GM12873 (cell line): ENCODE data around the gene FGD4.

ENCODE experiments used
- TF ChIP-seq, protein P1 (sequence below): IDR thresholded peaks from 2 replicates; pipeline ENCODE4 v1.5.1; 2012; ENCODE audit warnings: low read depth, mild to moderate bottlenecking, moderate library complexity, low read length, control low read depth; ENCODE audit not compliant: insufficient read depth; ENCODE audit errors: missing control alignments

Gene FGD4

DNA sequence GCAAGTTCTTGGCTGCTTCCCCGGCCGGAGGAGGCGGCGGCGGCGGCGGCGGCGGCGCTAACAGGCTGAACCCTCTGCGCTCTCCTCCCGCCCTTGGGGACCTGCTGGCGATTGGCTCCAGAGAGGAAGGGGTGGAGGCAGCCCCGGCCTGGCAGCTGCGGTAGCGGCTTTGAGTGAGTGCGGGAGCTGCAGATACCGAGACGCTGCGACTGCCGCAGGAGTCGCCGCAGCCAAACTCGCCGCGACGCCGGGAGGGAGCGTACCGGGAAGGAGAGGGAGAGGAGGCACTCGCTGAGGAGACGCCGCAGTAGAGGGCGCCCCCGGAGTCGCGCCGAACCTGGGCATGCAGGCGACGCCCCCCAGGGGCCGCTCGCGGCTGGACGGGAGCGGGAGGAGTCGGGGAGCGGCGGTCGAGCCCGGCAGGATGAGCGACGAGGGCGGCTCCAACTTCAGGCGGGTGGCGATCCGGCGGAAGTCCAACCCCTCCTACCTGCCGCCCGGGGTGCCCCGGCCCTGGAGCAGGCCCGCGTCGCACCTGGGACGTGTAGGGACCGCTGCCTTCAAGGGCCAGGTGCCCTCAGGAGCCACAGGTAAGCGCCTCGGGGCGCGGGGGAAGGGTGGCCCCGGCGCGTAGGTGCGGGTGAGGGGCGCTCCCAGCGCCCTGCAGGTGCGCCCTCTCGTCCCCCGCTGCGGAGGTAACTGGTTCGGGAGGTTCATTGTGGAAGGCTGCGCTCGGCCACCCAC lies at the start of gene FGD4:
Gene FGD4, plus strand, starts transcription at position 189 of the 744 bp plus-strand sequence.
- TF ChIP-seq, protein P1, sequence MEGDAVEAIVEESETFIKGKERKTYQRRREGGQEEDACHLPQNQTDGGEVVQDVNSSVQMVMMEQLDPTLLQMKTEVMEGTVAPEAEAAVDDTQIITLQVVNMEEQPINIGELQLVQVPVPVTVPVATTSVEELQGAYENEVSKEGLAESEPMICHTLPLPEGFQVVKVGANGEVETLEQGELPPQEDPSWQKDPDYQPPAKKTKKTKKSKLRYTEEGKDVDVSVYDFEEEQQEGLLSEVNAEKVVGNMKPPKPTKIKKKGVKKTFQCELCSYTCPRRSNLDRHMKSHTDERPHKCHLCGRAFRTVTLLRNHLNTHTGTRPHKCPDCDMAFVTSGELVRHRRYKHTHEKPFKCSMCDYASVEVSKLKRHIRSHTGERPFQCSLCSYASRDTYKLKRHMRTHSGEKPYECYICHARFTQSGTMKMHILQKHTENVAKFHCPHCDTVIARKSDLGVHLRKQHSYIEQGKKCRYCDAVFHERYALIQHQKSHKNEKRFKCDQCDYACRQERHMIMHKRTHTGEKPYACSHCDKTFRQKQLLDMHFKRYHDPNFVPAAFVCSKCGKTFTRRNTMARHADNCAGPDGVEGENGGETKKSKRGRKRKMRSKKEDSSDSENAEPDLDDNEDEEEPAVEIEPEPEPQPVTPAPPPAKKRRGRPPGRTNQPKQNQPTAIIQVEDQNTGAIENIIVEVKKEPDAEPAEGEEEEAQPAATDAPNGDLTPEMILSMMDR, result peak; percentile 47

DNA sequence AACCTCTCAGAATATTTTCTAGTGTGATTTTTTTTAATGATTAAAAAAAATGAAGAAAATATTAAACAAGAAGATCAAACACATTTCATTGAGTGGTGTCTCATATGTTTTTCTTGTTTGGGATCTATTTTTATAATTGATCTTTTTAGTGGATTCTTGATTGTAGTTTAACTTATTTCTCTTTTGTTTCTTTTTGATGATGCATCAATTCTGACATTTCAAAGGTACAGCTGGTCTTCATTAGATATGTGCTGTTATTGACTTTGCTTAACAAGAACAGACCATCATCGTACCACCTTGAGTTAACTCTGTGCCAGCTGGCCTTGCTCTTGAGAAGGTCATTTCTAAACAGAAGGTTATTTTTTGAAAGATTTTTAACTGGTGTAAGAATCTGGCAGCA lies 45.8 kb upstream of the FGD4 start:
- TF ChIP-seq, protein P1, result no peak

DNA sequence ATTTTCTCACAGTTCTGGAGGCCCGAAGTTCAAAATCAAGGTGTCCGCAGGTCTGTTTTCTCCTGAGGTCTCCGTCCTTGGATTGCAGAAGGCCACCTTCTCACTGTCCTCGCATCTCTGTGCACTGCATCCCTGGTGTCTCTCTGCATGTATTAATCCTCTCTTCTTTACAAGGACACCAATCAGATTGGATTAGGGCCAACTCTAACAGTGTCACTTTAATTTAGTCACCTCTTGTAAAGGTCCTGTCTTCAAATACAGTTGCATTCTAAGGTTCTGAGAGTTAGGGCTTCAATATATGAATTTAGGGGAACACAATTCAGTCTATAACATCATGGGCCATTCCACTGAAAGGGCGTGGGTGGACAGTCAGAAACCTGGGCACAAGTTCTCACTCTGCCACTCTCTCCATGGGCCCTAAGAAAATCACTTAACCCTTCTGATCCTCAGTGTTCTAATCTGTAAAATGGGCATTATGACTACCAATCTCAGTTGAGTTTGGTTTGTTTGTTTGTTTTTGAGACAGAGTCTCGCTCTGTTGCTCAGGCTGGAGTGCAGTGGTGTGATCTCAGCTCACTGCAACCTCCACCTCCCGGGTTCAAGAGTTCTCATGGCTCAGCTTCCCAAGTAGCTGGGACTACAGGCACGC lies 41.6 kb upstream of the FGD4 start:
- TF ChIP-seq, protein P1, result no peak

DNA sequence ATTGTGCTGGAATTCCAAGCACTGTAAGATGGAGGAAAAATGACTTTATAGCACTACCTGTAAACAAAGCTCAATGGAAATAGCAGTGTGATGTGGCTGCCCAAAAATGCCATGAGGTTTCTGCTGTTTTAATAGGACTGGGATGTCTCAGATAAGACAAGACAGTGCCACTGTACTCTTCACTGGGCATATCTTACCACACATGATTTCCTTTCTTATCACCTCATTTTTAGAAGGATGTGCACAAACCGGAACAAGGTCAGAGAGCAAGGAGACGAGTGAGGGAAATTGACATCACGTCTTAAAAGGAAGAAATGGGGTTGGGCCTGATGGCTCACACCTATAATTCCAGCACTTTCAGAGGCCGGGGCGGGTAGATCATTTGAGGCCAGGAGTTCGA lies 38.4 kb upstream of the FGD4 start:
- TF ChIP-seq, protein P1, result no peak

DNA sequence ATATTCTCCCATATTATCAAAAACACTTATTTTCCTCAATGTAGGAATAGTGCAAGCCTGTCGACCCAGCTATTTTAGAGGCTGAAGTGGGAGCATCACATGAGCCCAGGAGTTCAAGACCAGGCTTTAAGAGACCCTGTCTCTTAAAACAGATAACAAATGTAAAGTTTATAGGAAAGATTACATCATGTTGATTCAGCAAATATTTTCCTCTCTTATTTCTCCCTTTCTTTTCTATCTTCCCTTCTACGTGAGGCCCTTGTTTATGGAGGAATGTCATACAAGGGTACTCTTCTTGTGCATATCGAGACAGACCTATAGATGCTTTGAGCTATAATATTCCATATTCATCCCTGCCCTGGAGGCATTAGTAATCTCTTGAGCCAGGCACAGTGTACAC lies 36.5 kb upstream of the FGD4 start:
- TF ChIP-seq, protein P1, result no peak

DNA sequence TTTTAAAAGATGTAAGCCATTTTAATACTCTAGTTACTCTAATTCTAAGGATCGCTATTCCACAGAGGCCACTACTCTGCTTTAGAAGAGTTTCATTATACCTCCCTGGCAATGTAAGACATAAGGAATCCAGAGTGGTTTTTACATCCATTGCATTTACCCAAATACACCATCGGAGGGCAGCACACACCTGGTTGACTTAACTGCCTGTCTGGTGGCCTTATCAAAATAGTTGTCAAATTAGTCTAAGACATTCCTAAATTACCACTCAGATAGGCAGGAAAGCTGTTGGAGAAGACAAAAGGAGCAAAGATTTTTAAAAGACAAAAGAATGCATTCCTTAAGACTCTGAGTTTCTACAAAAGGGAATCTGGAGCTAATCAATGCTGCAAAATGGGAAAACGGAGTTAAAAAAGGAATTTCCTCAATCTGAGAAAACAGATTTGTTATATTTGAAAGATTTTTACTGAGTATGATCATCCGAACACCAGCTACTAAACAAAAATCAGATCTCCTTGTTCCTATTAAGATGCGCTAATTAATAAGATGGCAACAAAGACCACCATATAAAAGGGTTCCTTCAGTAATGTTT lies 33.8 kb upstream of the FGD4 start:
- TF ChIP-seq, protein P1, result peak; percentile 73

DNA sequence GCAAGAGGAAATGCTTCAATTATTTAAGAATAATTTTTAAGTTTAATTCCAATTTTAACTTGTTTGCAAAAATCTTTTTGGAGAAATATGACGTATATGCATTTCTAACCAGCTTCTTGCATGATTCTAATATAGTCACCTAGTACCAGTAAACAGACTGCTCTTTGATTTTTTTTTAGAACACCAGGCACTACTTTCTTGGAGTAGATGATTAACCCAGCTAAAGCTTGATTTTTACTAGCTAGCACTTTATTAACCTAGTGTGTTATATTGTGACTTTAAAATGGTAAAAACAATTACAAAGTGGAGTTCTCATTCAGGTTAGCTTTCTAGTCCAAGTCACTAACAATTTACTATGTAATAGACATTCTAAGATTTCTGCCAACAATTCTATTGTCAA lies 32.6 kb upstream of the FGD4 start:
- TF ChIP-seq, protein P1, result no peak
